Measurements from ENCODE around the gene SYDE1.

DNA sequence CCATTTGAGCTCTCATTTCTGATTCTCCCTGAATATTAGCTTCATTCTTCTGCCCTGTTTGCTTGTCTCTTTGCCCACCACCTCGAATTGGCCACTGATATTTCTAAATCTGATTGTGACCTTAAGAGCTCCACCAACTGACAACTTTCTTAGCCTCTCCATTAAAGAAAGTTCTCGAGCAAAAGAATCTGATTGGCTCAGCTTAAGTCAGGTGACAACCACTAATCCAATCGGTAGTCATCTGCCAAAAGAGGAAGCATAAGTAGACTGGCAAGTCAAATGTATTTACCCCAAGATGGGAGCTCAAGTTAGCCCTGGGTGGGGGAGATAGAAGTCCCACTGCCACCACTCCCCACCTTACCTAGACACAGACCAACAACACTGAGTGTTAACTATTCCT is 52.0 kb downstream of the SYDE1 start:
- TF ChIP-seq, protein P1, sequence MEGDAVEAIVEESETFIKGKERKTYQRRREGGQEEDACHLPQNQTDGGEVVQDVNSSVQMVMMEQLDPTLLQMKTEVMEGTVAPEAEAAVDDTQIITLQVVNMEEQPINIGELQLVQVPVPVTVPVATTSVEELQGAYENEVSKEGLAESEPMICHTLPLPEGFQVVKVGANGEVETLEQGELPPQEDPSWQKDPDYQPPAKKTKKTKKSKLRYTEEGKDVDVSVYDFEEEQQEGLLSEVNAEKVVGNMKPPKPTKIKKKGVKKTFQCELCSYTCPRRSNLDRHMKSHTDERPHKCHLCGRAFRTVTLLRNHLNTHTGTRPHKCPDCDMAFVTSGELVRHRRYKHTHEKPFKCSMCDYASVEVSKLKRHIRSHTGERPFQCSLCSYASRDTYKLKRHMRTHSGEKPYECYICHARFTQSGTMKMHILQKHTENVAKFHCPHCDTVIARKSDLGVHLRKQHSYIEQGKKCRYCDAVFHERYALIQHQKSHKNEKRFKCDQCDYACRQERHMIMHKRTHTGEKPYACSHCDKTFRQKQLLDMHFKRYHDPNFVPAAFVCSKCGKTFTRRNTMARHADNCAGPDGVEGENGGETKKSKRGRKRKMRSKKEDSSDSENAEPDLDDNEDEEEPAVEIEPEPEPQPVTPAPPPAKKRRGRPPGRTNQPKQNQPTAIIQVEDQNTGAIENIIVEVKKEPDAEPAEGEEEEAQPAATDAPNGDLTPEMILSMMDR (IDR thresholded peaks at IDR 0.05; ENCODE audit: low read length) = no peak
- TF ChIP-seq EZH2 (IDR thresholded peaks at IDR 0.05; ENCODE audit: borderline replicate concordance, low read length) = no peak
